Liver (tissue), 9 donors: ENCODE results near the gene SLIT3. TPM values are rescaled to one million over a fixed set of nuclear protein-coding genes. Genes with fewer than 3 reads are reported as not detected.

ENCODE experiments used
- DNase-seq: peaks from one replicate; pipeline ENCODE4 v3.0.0-alpha.2; 2017; ENCODE audit warnings: low spot score
- H3K27ac ChIP-seq, 2 donors: one replicate each; pipeline ENCODE4 v1.7.0; 2013; ENCODE audit warnings: inconsistent platforms in 2 of 2, low read length in 2 of 2, control low read depth in 1 of 2, low read depth in 1 of 2, mild to moderate bottlenecking in 1 of 2
- H3K27me3 ChIP-seq, 4 donors: one replicate each; pipeline versions ENCODE4 v1.6.1 to v1.7.0; 2013; ENCODE audit warnings: low read length in 3 of 4, inconsistent platforms in 1 of 4, mild to moderate bottlenecking in 1 of 4, moderate library complexity in 1 of 4; ENCODE audit not compliant: control insufficient read depth in 4 of 4, insufficient read depth in 4 of 4
- H3K36me3 ChIP-seq, 4 donors: one replicate each; pipeline versions ENCODE4 v1.6.1 to v1.7.0; 2013; ENCODE audit warnings: low read length in 3 of 4, mild to moderate bottlenecking in 3 of 4, low read depth in 1 of 4, moderate library complexity in 1 of 4; ENCODE audit not compliant: control insufficient read depth in 4 of 4, insufficient read depth in 3 of 4
- H3K4me1 ChIP-seq, 4 donors: one replicate each; pipeline versions ENCODE4 v1.6.1 to v1.7.0; 2013; ENCODE audit warnings: low read length in 3 of 4, mild to moderate bottlenecking in 3 of 4, moderate library complexity in 1 of 4; ENCODE audit not compliant: control insufficient read depth in 4 of 4, insufficient read depth in 4 of 4
- H3K4me3 ChIP-seq, 3 donors: one replicate each; pipeline versions ENCODE4 v1.6.1 to v1.7.0; 2013; ENCODE audit warnings: low read length in 3 of 3, control low read depth in 1 of 3, low read depth in 1 of 3, mild to moderate bottlenecking in 1 of 3
- H3K9ac ChIP-seq, 2 donors: one replicate each; pipeline ENCODE4 v1.7.0; 2013; ENCODE audit warnings: low read length in 2 of 2, mild to moderate bottlenecking in 2 of 2, moderate library complexity in 2 of 2, control low read depth in 1 of 2, low read depth in 1 of 2
- H3K9me3 ChIP-seq, 4 donors: one replicate each; pipeline versions ENCODE4 v1.6.1 to v1.7.0; 2013; ENCODE audit warnings: low read length in 3 of 4; ENCODE audit not compliant: control insufficient read depth in 4 of 4
- ATF3 ChIP-seq: IDR thresholded peaks from 2 replicates; pipeline ENCODE4 v1.6.1; 2016; ENCODE audit warnings: antibody characterized with exemption
- CTCF ChIP-seq: fragments of 150-350 bp; IDR thresholded peaks from 2 replicates; pipeline ENCODE4 v1.5.1; 2017; ENCODE audit warnings: improper control_type of control experiment, low read depth, low read length; ENCODE audit not compliant: missing input control
- EGR1 ChIP-seq, 2 donors: IDR thresholded peaks; 2 replicates each; pipeline ENCODE4 v1.6.1; 2016 to 2018; ENCODE audit warnings: antibody characterized with exemption in 2 of 2, low read depth in 2 of 2
- FOXA1 ChIP-seq: IDR thresholded peaks from 2 replicates; pipeline ENCODE4 v1.6.1; 2016; ENCODE audit warnings: antibody characterized with exemption
- FOXA2 ChIP-seq: IDR thresholded peaks from 2 replicates; pipeline ENCODE4 v1.6.1; 2016; ENCODE audit warnings: antibody characterized with exemption
- GABPA ChIP-seq, 2 donors: IDR thresholded peaks in 1 of 2; conservative IDR thresholded peaks in 1 of 2; 2 replicates each; pipeline ENCODE4 v1.6.1; 2016; ENCODE audit warnings: antibody characterized with exemption in 2 of 2, mild to moderate bottlenecking in 1 of 2, moderate library complexity in 1 of 2
- HNF4A ChIP-seq, 2 donors: conservative IDR thresholded peaks; 2 replicates each; pipeline ENCODE4 v1.6.1; 2016; ENCODE audit warnings: antibody characterized with exemption in 2 of 2, mild to moderate bottlenecking in 2 of 2
- HNF4G ChIP-seq: IDR thresholded peaks from 2 replicates; pipeline ENCODE4 v1.6.1; 2016; ENCODE audit warnings: antibody characterized with exemption
- JUND ChIP-seq, 2 donors: IDR thresholded peaks; 2 replicates each; pipeline ENCODE4 v1.6.1; 2016; ENCODE audit warnings: antibody characterized with exemption in 2 of 2
- MAX ChIP-seq: IDR thresholded peaks from 2 replicates; pipeline ENCODE4 v1.6.1; 2016; ENCODE audit warnings: antibody characterized with exemption
- NR2F2 ChIP-seq: IDR thresholded peaks from 2 replicates; pipeline ENCODE4 v1.6.1; 2016; ENCODE audit warnings: antibody characterized with exemption
- RAD21 ChIP-seq, 2 donors: IDR thresholded peaks; 2 replicates each; pipeline ENCODE4 v1.6.1; 2016; ENCODE audit warnings: antibody characterized with exemption in 2 of 2, mild to moderate bottlenecking in 2 of 2
- REST ChIP-seq: IDR thresholded peaks from 2 replicates; pipeline ENCODE4 v1.6.1; 2016; ENCODE audit warnings: antibody characterized with exemption, mild to moderate bottlenecking
- RXRA ChIP-seq, 2 donors: IDR thresholded peaks; 2 replicates each; pipeline ENCODE4 v1.6.1; 2017 to 2018; ENCODE audit warnings: antibody characterized with exemption in 2 of 2, mild to moderate bottlenecking in 1 of 2
- SP1 ChIP-seq: IDR thresholded peaks from 2 replicates; pipeline ENCODE4 v1.6.1; 2018; ENCODE audit warnings: antibody characterized with exemption, mild to moderate bottlenecking
- TAF1 ChIP-seq: conservative IDR thresholded peaks from 2 replicates; pipeline ENCODE4 v1.6.1; 2016; ENCODE audit warnings: antibody characterized with exemption, mild to moderate bottlenecking
- YY1 ChIP-seq: IDR thresholded peaks from 2 replicates; pipeline ENCODE4 v1.6.1; 2016; ENCODE audit warnings: antibody characterized with exemption, mild to moderate bottlenecking
- ZBTB33 ChIP-seq: IDR thresholded peaks from 2 replicates; pipeline ENCODE4 v1.6.1; 2016; ENCODE audit warnings: antibody characterized with exemption
- WGBS: extraction: QIAGEN DNeasy Blood & Tissue Kit; methylation state at CpG from one replicate; pipeline ENCODE4 v1.1.7; 2013; 5-methylcytosine and 5-hydroxymethylcytosine counted together
- polyA plus RNA-seq, 2 donors: library from polyadenylated mRNA; stranded (reverse) in 1 of 2; unstranded in 1 of 2; fragments of 200-250 nt in 1 of 2; fragments of >200 nt in 1 of 2; fragmentation: Nextera tagmentation in 1 of 2; extraction: Ambion mirVana in 1 of 2; gene quantifications; one replicate each; pipeline versions ENCODE4 v1.2.1 to v1.2.3, GENCODE V29; 2013 to 2015
- total RNA-seq, 2 donors: library from RNA; depleted of rRNA; stranded (reverse); fragments of >200 nt; gene quantifications; one replicate each; pipeline ENCODE4 v1.2.3, GENCODE V29; 2014
- donor health status: healthy.
- donor health status: healthy.
- donor health status: healthy.
- donor health status: healthy.
- donor health status: healthy.

Gene SLIT3
- total and polyA plus RNA-seq, 4 donors, result 0.61 to 1.3 (median 0.91) TPM

- DNase-seq, result no peak
- Histone ChIP-seq H3K9me3 (peaks cover 0 to 8% (median 2%) of the 10 kb centered on the region in 4 donors), H3K27me3 (peaks cover 0 to 6% (median 0%) of the 10 kb centered on the region in 4 donors), H3K4me3 (no peak overlapping the region), H3K4me1 (no peaks in the 10 kb centered on the region), H3K27ac (no peak overlapping the region), H3K36me3 (no peaks in the 10 kb centered on the region), H3K9ac (no peak overlapping the region)
- WGBS, result 59% methylated on average over 6 of the region's 6 CpGs
- no peak for TF ChIP-seq TAF1
- no peak for TF ChIP-seq JUND (IDR thresholded peaks at IDR 0.05)
- no peak for TF ChIP-seq NR2F2
- TF ChIP-seq FOXA1, result no peak
- no peak for TF ChIP-seq ATF3
- TF ChIP-seq EGR1 (IDR thresholded peaks at IDR 0.05; ENCODE audit: low read depth in 2 of 2), result no peak
- no peak for TF ChIP-seq GABPA (IDR thresholded peaks at IDR 0.05 in 1 of 2, conservative IDR thresholded peaks at IDR 0.05 in 1 of 2)
- no peak for TF ChIP-seq CTCF
- no peak for TF ChIP-seq HNF4G
- no peak for TF ChIP-seq RAD21 (IDR thresholded peaks at IDR 0.05)
- no peak for TF ChIP-seq SP1
- no peak for TF ChIP-seq ZBTB33
- no peak for TF ChIP-seq MAX
- no peak for TF ChIP-seq HNF4A (conservative IDR thresholded peaks at IDR 0.05)
- no peak for TF ChIP-seq YY1
- TF ChIP-seq RXRA (IDR thresholded peaks at IDR 0.05), result no peak
- TF ChIP-seq REST, result no peak
- TF ChIP-seq FOXA2, result no peak
These were observed 261.3 kb downstream of the SLIT3 start for GRCh38 chr5:169039592-169039991.
